Upper lobe of left lung (tissue), 4 donors: ENCODE data around the gene MROH8.

ENCODE experiments used
- POLR2A ChIP-seq, 4 donors: fragments of 450-650 bp; IDR thresholded peaks; one replicate each; pipeline ENCODE4 v1.5.1; 2016 to 2017; ENCODE audit warnings: antibody characterized with exemption in 4 of 4, mild to moderate bottlenecking in 2 of 4
- TF ChIP-seq, protein P1 (sequence below), 6 experiments: fragments of 450-650 bp in 4 of 6; fragments of 200-600 bp in 2 of 6; sonication (generic) in 2 of 6; IDR thresholded peaks; one replicate each; pipeline ENCODE4 v1.5.1; 2016 to 2019; ENCODE audit warnings: antibody characterized with exemption in 6 of 6

- TF ChIP-seq, protein P1, sequence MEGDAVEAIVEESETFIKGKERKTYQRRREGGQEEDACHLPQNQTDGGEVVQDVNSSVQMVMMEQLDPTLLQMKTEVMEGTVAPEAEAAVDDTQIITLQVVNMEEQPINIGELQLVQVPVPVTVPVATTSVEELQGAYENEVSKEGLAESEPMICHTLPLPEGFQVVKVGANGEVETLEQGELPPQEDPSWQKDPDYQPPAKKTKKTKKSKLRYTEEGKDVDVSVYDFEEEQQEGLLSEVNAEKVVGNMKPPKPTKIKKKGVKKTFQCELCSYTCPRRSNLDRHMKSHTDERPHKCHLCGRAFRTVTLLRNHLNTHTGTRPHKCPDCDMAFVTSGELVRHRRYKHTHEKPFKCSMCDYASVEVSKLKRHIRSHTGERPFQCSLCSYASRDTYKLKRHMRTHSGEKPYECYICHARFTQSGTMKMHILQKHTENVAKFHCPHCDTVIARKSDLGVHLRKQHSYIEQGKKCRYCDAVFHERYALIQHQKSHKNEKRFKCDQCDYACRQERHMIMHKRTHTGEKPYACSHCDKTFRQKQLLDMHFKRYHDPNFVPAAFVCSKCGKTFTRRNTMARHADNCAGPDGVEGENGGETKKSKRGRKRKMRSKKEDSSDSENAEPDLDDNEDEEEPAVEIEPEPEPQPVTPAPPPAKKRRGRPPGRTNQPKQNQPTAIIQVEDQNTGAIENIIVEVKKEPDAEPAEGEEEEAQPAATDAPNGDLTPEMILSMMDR (IDR thresholded peaks at IDR 0.05): no peak
- TF ChIP-seq POLR2A (IDR thresholded peaks at IDR 0.05): no peak
These were observed 18.7 kb downstream of the MROH8 start for GRCh38 chr20:37160683-37161082.
